Spleen (tissue), 7 donors: ENCODE data around the gene PTMS.

ENCODE experiments used
- CTCF ChIP-seq, 11 experiments: fragments of 200-600 bp in 7 of 11; fragments of 450-650 bp in 4 of 11; sonication (generic) in 4 of 11; IDR thresholded peaks in 8 of 11; conservative IDR thresholded peaks in 3 of 11; 1 replicate in 7 of 11; 2 replicates in 4 of 11; pipeline versions ENCODE4 v1.4.0 to v1.8.0; 2016 to 2021; ENCODE audit warnings: antibody characterized with exemption in 11 of 11, inconsistent platforms in 4 of 11, mild to moderate bottlenecking in 1 of 11
- POLR2A ChIP-seq, 3 donors: fragments of 450-650 bp; IDR thresholded peaks; one replicate each; pipeline ENCODE4 v1.5.1; 2017; ENCODE audit warnings: antibody characterized with exemption in 3 of 3, mild to moderate bottlenecking in 1 of 3
- donor health status: DM: no; HTN: no; CAD: no; lungs with moderate emphysema.
- donor health status: DM: no; HTN: no; CAD: no.
- donor health status: DM: no; HTN: no; CAD: no.

DNA sequence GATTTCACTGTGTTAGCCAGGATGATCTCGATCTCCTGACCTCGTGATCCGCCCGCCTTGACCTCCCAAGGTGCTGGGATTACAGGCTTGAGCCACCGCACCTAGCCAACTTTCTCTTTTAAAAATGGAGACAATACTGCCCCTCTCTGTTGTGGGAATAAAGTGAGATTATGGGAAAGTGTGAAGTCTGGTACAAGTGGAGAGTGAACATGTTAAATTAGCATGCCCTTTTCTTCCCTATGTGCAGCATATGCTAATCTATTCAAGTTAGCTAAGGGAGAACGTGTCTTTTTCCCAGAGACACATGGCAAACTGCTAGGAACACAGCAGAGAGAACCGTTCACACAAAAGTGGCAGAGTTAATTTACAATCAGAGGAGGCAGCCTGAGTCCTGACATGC, 40.8 kb upstream of the PTMS start:
- TF ChIP-seq POLR2A (IDR thresholded peaks at IDR 0.05) (no peak), CTCF (IDR thresholded peaks at IDR 0.05 in 8 of 11, conservative IDR thresholded peaks at IDR 0.05 in 3 of 11) (no peak)
